SK-N-SH treated with all-trans-retinoic acid at 6 μM for 48 hours (cell line): ENCODE measurements around the gene DOK6.

ENCODE experiments used
- ATAC-seq: fragments of 200-7000 bp; cut with Tn5 transposase; 3 replicates; pipeline ENCODE4 v1.9.1; 2020; ENCODE audit warnings: mild to moderate bottlenecking, moderate library complexity
- ARNTL ChIP-seq: fragments of 450-650 bp; formaldehyde crosslinking; IDR thresholded peaks from 2 replicates; pipeline ENCODE4 v1.5.0; 2020; ENCODE audit warnings: low read depth, mild to moderate bottlenecking, moderate library complexity, borderline replicate concordance
- BACH2 ChIP-seq: fragments of 250-450 bp; sonication (Bioruptor Pico); IDR thresholded peaks from 2 replicates; pipeline ENCODE4 v1.9.0; 2021; ENCODE audit warnings: mild to moderate bottlenecking, borderline replicate concordance
- ESRRG ChIP-seq: fragments of 250-450 bp; sonication (Bioruptor Pico); IDR thresholded peaks from 2 replicates; pipeline ENCODE4 v1.6.1; 2021; ENCODE audit warnings: mild to moderate bottlenecking
- GLIS3 ChIP-seq: fragments of 250-450 bp; sonication (Bioruptor Pico); IDR thresholded peaks from 2 replicates; pipeline ENCODE4 v1.5.0; 2020; ENCODE audit warnings: mild to moderate bottlenecking, moderate library complexity
- ISL1 ChIP-seq: fragments of 250-450 bp; sonication (Bioruptor Pico); IDR thresholded peaks from 2 replicates; pipeline ENCODE4 v2.1.2; 2022; ENCODE audit warnings: mild to moderate bottlenecking, moderate library complexity
- OSR1 ChIP-seq: fragments of 250-450 bp; sonication (Bioruptor Pico); IDR thresholded peaks from 2 replicates; pipeline ENCODE4 v1.8.0; 2022; ENCODE audit warnings: moderate library complexity, mild to moderate bottlenecking, inconsistent platforms
- PPARA ChIP-seq: fragments of 250-450 bp; sonication (Bioruptor Pico); IDR thresholded peaks from 2 replicates; pipeline ENCODE4 v1.5.0; 2020; ENCODE audit warnings: mild to moderate bottlenecking, borderline replicate concordance
- RARB ChIP-seq: fragments of 250-450 bp; sonication (Bioruptor Pico); IDR thresholded peaks from 2 replicates; pipeline ENCODE4 v1.8.0; 2021; ENCODE audit warnings: mild to moderate bottlenecking, moderate library complexity
- SNAI2 ChIP-seq: fragments of 250-450 bp; sonication (Bioruptor Pico); IDR thresholded peaks from 2 replicates; pipeline ENCODE4 v1.5.0; 2020; ENCODE audit warnings: mild to moderate bottlenecking, moderate library complexity
- TOX ChIP-seq: fragments of 250-450 bp; sonication (Bioruptor Pico); IDR thresholded peaks from 2 replicates; pipeline ENCODE4 v1.8.0; 2021; ENCODE audit warnings: mild to moderate bottlenecking, moderate library complexity, borderline replicate concordance
- ZC3H10 ChIP-seq: fragments of 250-450 bp; sonication (Bioruptor Pico); IDR thresholded peaks from 2 replicates; pipeline ENCODE4 v1.5.1; 2021; ENCODE audit warnings: mild to moderate bottlenecking, moderate library complexity
- ZFP3 ChIP-seq: fragments of 250-450 bp; sonication (Bioruptor Pico); IDR thresholded peaks from 2 replicates; pipeline ENCODE4 v1.5.0; 2020; ENCODE audit warnings: mild to moderate bottlenecking, moderate library complexity
- ZFP30 ChIP-seq: fragments of 450-650 bp; formaldehyde crosslinking; IDR thresholded peaks from 2 replicates; pipeline ENCODE4 v1.5.0; 2022; ENCODE audit warnings: mild to moderate bottlenecking, moderate library complexity
- ZNF565 ChIP-seq: fragments of 450-650 bp; formaldehyde crosslinking; conservative IDR thresholded peaks from 2 replicates; pipeline ENCODE4 v1.5.0; 2020; ENCODE audit warnings: low read depth, mild to moderate bottlenecking, moderate library complexity
- ZNF70 ChIP-seq: fragments of 450-650 bp; formaldehyde crosslinking; IDR thresholded peaks from 2 replicates; pipeline ENCODE4 v1.5.0; 2020; ENCODE audit warnings: mild to moderate bottlenecking, moderate library complexity
- ZNF8 ChIP-seq: fragments of 450-650 bp; formaldehyde crosslinking; IDR thresholded peaks from 2 replicates; pipeline ENCODE4 v1.5.0; 2020; ENCODE audit warnings: mild to moderate bottlenecking, moderate library complexity
- TF ChIP-seq, protein P1 (sequence below): fragments of 250-450 bp; sonication (Bioruptor Pico); IDR thresholded peaks from 2 replicates; pipeline ENCODE4 v1.8.0; 2020; ENCODE audit warnings: mild to moderate bottlenecking, moderate library complexity, borderline replicate concordance
- TF ChIP-seq, protein P2 (sequence below): fragments of 250-450 bp; sonication (Bioruptor Pico); IDR thresholded peaks from 2 replicates; pipeline ENCODE4 v1.5.0; 2020; ENCODE audit warnings: mild to moderate bottlenecking, moderate library complexity
- TF ChIP-seq, protein P3 (sequence below): fragments of 250-450 bp; sonication (Bioruptor Pico); IDR thresholded peaks from 2 replicates; pipeline ENCODE4 v1.8.0; 2021; ENCODE audit warnings: low read depth, mild to moderate bottlenecking, moderate library complexity, borderline replicate concordance
- TF ChIP-seq, protein P4 (sequence below): fragments of 250-450 bp; sonication (Bioruptor Pico); IDR thresholded peaks from 2 replicates; pipeline ENCODE4 v1.5.1; 2020; ENCODE audit warnings: low read depth, mild to moderate bottlenecking, moderate library complexity

Gene DOK6

DNA sequence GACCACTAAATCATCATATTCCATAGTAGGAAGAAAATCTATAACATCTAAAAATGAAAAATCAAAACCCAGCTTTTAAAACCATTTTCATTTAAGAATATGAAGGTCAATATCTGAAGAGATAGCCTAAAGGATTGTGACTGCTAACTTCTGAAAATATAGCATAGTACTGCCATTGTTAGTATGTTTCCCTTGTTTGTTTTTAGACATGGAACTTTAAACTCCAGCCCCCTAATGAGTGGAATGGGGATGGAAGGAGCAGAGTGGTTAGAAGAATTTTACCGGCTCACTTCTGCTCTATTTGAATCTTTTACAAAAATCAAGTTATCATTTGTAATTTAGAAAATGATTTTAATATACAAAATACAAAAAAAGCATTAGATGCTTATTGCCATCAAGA is 378.0 kb downstream of the DOK6 start:
- TF ChIP-seq ZNF565 (CRISPR knock-in tag): no peak
- TF ChIP-seq PPARA (CRISPR knock-in tag): no peak
- no peak for ATAC-seq

DNA sequence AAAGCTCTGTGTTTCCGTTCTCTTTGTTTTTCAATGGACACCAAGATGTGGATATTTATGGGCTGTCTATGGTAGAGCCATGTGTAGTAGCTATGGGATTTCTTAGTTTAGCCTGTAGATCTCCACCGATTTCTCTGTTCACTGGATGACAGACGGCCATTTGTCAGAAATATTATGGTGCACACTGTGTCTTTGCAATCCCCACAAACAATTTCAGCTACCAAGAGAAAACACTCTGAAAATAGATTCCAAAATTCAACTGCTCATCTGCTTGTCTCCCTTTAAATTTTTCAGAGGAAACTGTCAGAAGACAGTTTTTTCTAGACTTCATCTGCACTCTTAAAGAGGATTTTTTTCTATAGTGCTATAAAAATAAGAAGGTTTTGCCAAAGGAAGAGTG is 380.2 kb downstream of the DOK6 start:
- no peak for TF ChIP-seq TOX (CRISPR knock-in tag)
- no peak for TF ChIP-seq OSR1 (CRISPR knock-in tag)
- TF ChIP-seq PPARA (CRISPR knock-in tag): no peak
- no peak for TF ChIP-seq SNAI2 (CRISPR knock-in tag)
- no peak for TF ChIP-seq GLIS3 (CRISPR knock-in tag)
- TF ChIP-seq ZNF565 (CRISPR knock-in tag): no peak
- no peak for TF ChIP-seq BACH2 (CRISPR knock-in tag)
- TF ChIP-seq RARB (CRISPR knock-in tag): no peak
- TF ChIP-seq, protein P1, sequence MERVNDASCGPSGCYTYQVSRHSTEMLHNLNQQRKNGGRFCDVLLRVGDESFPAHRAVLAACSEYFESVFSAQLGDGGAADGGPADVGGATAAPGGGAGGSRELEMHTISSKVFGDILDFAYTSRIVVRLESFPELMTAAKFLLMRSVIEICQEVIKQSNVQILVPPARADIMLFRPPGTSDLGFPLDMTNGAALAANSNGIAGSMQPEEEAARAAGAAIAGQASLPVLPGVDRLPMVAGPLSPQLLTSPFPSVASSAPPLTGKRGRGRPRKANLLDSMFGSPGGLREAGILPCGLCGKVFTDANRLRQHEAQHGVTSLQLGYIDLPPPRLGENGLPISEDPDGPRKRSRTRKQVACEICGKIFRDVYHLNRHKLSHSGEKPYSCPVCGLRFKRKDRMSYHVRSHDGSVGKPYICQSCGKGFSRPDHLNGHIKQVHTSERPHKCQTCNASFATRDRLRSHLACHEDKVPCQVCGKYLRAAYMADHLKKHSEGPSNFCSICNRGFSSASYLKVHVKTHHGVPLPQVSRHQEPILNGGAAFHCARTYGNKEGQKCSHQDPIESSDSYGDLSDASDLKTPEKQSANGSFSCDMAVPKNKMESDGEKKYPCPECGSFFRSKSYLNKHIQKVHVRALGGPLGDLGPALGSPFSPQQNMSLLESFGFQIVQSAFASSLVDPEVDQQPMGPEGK (CRISPR knock-in tag): no peak
- no peak for TF ChIP-seq ARNTL (CRISPR knock-in tag)
- TF ChIP-seq ISL1: no peak
- ATAC-seq: no peak

DNA sequence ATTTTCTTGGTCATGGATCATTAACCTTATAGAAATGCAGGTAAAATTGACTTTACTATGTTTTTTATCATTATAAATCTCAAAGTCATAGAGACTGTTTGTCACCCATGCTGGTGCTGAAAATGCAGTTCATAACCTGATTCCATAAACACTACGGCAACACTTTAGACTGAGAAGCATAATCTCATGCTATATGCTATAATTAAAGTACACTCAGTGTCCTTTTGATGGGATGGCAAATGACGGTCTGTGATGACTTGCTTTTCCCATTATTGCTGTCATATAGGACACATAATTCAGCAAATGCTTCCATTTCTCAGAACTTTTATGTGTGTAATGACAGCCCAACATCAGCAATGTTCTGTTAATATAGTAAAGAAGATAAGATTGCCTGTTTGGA is 384.1 kb downstream of the DOK6 start:
- TF ChIP-seq, protein P1 (CRISPR knock-in tag): no peak
- no peak for TF ChIP-seq OSR1 (CRISPR knock-in tag)
- TF ChIP-seq, protein P2, sequence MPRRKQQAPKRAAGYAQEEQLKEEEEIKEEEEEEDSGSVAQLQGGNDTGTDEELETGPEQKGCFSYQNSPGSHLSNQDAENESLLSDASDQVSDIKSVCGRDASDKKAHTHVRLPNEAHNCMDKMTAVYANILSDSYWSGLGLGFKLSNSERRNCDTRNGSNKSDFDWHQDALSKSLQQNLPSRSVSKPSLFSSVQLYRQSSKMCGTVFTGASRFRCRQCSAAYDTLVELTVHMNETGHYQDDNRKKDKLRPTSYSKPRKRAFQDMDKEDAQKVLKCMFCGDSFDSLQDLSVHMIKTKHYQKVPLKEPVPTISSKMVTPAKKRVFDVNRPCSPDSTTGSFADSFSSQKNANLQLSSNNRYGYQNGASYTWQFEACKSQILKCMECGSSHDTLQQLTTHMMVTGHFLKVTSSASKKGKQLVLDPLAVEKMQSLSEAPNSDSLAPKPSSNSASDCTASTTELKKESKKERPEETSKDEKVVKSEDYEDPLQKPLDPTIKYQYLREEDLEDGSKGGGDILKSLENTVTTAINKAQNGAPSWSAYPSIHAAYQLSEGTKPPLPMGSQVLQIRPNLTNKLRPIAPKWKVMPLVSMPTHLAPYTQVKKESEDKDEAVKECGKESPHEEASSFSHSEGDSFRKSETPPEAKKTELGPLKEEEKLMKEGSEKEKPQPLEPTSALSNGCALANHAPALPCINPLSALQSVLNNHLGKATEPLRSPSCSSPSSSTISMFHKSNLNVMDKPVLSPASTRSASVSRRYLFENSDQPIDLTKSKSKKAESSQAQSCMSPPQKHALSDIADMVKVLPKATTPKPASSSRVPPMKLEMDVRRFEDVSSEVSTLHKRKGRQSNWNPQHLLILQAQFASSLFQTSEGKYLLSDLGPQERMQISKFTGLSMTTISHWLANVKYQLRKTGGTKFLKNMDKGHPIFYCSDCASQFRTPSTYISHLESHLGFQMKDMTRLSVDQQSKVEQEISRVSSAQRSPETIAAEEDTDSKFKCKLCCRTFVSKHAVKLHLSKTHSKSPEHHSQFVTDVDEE (CRISPR knock-in tag): no peak
- TF ChIP-seq ZC3H10 (CRISPR knock-in tag): no peak
- TF ChIP-seq TOX (CRISPR knock-in tag): no peak
- TF ChIP-seq, protein P3, sequence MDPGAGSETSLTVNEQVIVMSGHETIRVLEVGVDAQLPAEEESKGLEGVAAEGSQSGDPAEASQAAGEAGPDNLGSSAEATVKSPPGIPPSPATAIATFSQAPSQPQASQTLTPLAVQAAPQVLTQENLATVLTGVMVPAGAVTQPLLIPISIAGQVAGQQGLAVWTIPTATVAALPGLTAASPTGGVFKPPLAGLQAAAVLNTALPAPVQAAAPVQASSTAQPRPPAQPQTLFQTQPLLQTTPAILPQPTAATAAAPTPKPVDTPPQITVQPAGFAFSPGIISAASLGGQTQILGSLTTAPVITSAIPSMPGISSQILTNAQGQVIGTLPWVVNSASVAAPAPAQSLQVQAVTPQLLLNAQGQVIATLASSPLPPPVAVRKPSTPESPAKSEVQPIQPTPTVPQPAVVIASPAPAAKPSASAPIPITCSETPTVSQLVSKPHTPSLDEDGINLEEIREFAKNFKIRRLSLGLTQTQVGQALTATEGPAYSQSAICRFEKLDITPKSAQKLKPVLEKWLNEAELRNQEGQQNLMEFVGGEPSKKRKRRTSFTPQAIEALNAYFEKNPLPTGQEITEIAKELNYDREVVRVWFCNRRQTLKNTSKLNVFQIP (CRISPR knock-in tag): no peak
- no peak for TF ChIP-seq ARNTL (CRISPR knock-in tag)
- TF ChIP-seq, all 23 proteins: peak for 0
- no peak for ATAC-seq

DNA sequence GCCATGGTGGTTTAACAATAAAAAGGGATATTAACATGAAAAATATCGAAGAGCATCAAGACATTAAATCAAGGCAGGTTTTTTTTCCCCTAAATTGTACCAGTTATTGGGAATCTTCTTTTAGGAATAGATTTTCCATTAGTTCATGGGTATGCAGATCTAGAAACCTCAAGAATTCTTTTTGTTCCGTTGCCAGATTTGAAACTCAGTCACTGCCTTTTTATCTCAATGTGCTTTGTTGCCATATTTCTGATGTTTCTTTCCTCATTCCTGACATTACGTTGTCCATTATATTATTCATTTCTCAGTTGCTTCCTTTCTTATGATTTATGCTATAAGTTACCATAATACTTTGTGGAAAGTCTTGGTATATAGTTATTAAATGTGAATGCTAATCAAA is 384.8 kb downstream of the DOK6 start:
- ATAC-seq: no peak; the same call in 1 of the 3 replicates
- TF ChIP-seq ZC3H10 (CRISPR knock-in tag) (no peak), ZFP30 (CRISPR knock-in tag) (no peak), ISL1 (no peak), ZNF565 (CRISPR knock-in tag) (no peak), SNAI2 (CRISPR knock-in tag) (no peak), ZNF70 (CRISPR knock-in tag) (no peak), OSR1 (CRISPR knock-in tag) (no peak), ZFP3 (CRISPR knock-in tag) (no peak), BACH2 (CRISPR knock-in tag) (no peak), ZNF8 (no peak), RARB (CRISPR knock-in tag) (no peak), ESRRG (CRISPR knock-in tag) (no peak), GLIS3 (CRISPR knock-in tag) (no peak)
- TF ChIP-seq, protein P4, sequence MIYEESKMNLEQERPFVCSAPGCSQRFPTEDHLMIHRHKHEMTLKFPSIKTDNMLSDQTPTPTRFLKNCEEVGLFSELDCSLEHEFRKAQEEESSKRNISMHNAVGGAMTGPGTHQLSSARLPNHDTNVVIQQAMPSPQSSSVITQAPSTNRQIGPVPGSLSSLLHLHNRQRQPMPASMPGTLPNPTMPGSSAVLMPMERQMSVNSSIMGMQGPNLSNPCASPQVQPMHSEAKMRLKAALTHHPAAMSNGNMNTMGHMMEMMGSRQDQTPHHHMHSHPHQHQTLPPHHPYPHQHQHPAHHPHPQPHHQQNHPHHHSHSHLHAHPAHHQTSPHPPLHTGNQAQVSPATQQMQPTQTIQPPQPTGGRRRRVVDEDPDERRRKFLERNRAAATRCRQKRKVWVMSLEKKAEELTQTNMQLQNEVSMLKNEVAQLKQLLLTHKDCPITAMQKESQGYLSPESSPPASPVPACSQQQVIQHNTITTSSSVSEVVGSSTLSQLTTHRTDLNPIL: no peak
- TF ChIP-seq, protein P1 (CRISPR knock-in tag): no peak
- TF ChIP-seq, protein P3 (CRISPR knock-in tag): no peak
